AG04450 (cell line): ENCODE measurements around the gene ST3GAL4. TPM values are rescaled to one million over a fixed set of nuclear protein-coding genes. Genes with fewer than 3 reads are reported as not detected.
A peak's percentile ranks its signal among the peaks of the same experiment; 100 is the strongest.

Source experiments
- CTCF ChIA-PET: fragments of 300-600, 350-600 bp; formaldehyde crosslinking; extraction: SDS; loops from one replicate; lab custom pipeline; 2022; ENCODE audit warnings: antibody characterized with exemption, inconsistent platforms; lab: Charles Lee
- POLR2A ChIA-PET: fragments of 350-600 bp; formaldehyde crosslinking; extraction: SDS; loops from one replicate; lab custom pipeline; 2021; ENCODE audit warnings: antibody characterized with exemption, inconsistent platforms; lab: Yijun Ruan, JAX
- DNase-seq: peaks from one replicate; pipeline ENCODE4 v3.0.0-alpha.2; 2011; ENCODE audit warnings: low read depth, low spot score
- H3K27ac ChIP-seq: one replicate; pipeline ENCODE4 v1.5.1; 2012; ENCODE audit warnings: low read depth, low read length, control low read depth
- H3K27me3 ChIP-seq: one replicate; pipeline ENCODE4 v1.6.0; 2012; ENCODE audit warnings: low read length; ENCODE audit not compliant: control insufficient read depth, insufficient read depth
- H3K4me3 ChIP-seq: 2 replicates; pipeline ENCODE4 v1.5.1; 2011; ENCODE audit warnings: mild to moderate bottlenecking, low read depth, low read length, control low read depth
- H3K9me3 ChIP-seq: 2 replicates; pipeline ENCODE4 v1.5.1; 2012; ENCODE audit warnings: low read length; ENCODE audit not compliant: control insufficient read depth, insufficient read depth
- CTCF ChIP-seq: IDR thresholded peaks from 2 replicates; pipeline ENCODE4 v1.5.1; 2011; ENCODE audit warnings: low read depth, low read length, control low read depth, inconsistent platforms
- polyA plus RNA-seq: library from polyadenylated mRNA; depleted of rRNA; stranded (reverse); fragments of >200 nt; gene quantifications from 2 replicates; pipeline ENCODE4 v1.2.3, GENCODE V29; 2011

Gene ST3GAL4
- polyA plus RNA-seq, 1 experiment = 13.1 TPM

- POLR2A ChIA-PET = no interaction called here
- TF ChIP-seq CTCF = no peak
- CTCF ChIA-PET = interaction anchor here (0.8 to 1.7 kb wide), 2 partner anchors 9 to 132 kb away, joined by 3 to 5 read pairs; no protein-coding TSS in a partner anchor
- H3K4me3 ChIP-seq = no peak overlapping the region
- H3K9me3 ChIP-seq = no peaks in the 10 kb centered on the region
- H3K27ac ChIP-seq = no peak overlapping the region
- no peaks in the 10 kb centered on the region for H3K27me3 ChIP-seq
- DNase-seq = no peak
Observed at GRCh38 chr11:126348806-126349582, 6.5 kb upstream of the ST3GAL4 start.

- POLR2A ChIA-PET = no interaction called here
- no peak overlapping the region for H3K4me3 ChIP-seq
- no peaks in the 10 kb centered on the region for H3K27me3 ChIP-seq
- no peak for TF ChIP-seq CTCF
- no peaks in the 10 kb centered on the region; the same call in 1 of the 2 replicates for H3K9me3 ChIP-seq
- H3K27ac ChIP-seq = no peak overlapping the region
- DNase-seq = no peak
- CTCF ChIA-PET = no interaction called here
Observed at GRCh38 chr11:126350836-126351235, 4.7 kb upstream of the ST3GAL4 start.

GRCh38 chr11:126352163-126352562 is 3.3 kb upstream of the ST3GAL4 start:
- Histone ChIP-seq H3K9me3 (no peaks in the 10 kb centered on the region; the same call in 1 of the 2 replicates), H3K27ac (peak overlapping the region; percentile 11), H3K4me3 (no peak overlapping the region), H3K27me3 (no peaks in the 10 kb centered on the region)
- ChIA-PET CTCF (interaction anchor here (0.6 to 1.0 kb wide), 2 partner anchors 10 to 129 kb away, joined by 4 read pairs; no protein-coding TSS in a partner anchor), POLR2A (no interaction called here)
- no peak for TF ChIP-seq CTCF
- no peak for DNase-seq

GRCh38 chr11:126352934-126353801 is 2.3 kb upstream of the ST3GAL4 start:
- Histone ChIP-seq H3K27me3 (no peaks in the 10 kb centered on the region), H3K27ac (peak overlapping the region; percentile 68), H3K4me3 (no peak overlapping the region), H3K9me3 (no peaks in the 10 kb centered on the region; the same call in 1 of the 2 replicates)
- POLR2A ChIA-PET = interaction anchor here (1.1 kb wide), 1 partner anchor 34 kb away, joined by 6 read pairs; no protein-coding TSS in a partner anchor
- no peak for DNase-seq
- CTCF ChIA-PET = interaction anchor here (0.8 to 1.2 kb wide), 2 partner anchors 42 to 127 kb away, joined by 3 to 7 read pairs; no protein-coding TSS in a partner anchor
- no peak for TF ChIP-seq CTCF
